Trophoblast cell (in vitro differentiated cells and primary cell): Measurements from ENCODE around the gene EVC2.

ENCODE experiments used
- DNase-seq, 2 donors: peaks; one replicate each; pipeline ENCODE4 v3.0.0-alpha.2; 2016
- H2AFZ ChIP-seq: 2 replicates; pipeline ENCODE4 v1.6.1; 2013; ENCODE audit warnings: low read length, moderate library complexity, mild to moderate bottlenecking; ENCODE audit not compliant: insufficient read depth, poor library complexity
- H2AK5ac ChIP-seq: 2 replicates; pipeline ENCODE4 v1.6.1; 2013; ENCODE audit warnings: mild to moderate bottlenecking, low read length
- H2BK120ac ChIP-seq: 2 replicates; pipeline ENCODE4 v1.6.1; 2013; ENCODE audit warnings: low read length, mild to moderate bottlenecking, moderate library complexity; ENCODE audit not compliant: insufficient read depth, poor library complexity
- H2BK12ac ChIP-seq: 2 replicates; pipeline ENCODE4 v1.6.1; 2013; ENCODE audit warnings: mild to moderate bottlenecking, low read length, moderate library complexity
- H2BK5ac ChIP-seq: 2 replicates; pipeline ENCODE4 v1.6.1; 2013; ENCODE audit warnings: low read length, low read depth, moderate library complexity, mild to moderate bottlenecking; ENCODE audit not compliant: poor library complexity
- H3K14ac ChIP-seq: 2 replicates; pipeline ENCODE4 v1.6.1; 2013; ENCODE audit warnings: mild to moderate bottlenecking, low read length
- H3K18ac ChIP-seq: 2 replicates; pipeline ENCODE4 v1.6.1; 2013; ENCODE audit warnings: mild to moderate bottlenecking, low read length
- H3K23ac ChIP-seq: 2 replicates; pipeline ENCODE4 v1.6.1; 2013; ENCODE audit warnings: low read length
- H3K27ac ChIP-seq: 2 replicates; pipeline ENCODE4 v1.5.1; 2013; ENCODE audit warnings: low read depth, mild to moderate bottlenecking, inconsistent platforms, low read length, moderate library complexity
- H3K27me3 ChIP-seq: 2 replicates; pipeline ENCODE4 v1.6.1; 2013; ENCODE audit warnings: inconsistent platforms, mild to moderate bottlenecking, low read length, moderate library complexity; ENCODE audit not compliant: insufficient read depth
- H3K36me3 ChIP-seq, 2 experiments: 1 replicate in 1 of 2; 2 replicates in 1 of 2; pipeline ENCODE4 v1.6.1; 2013; ENCODE audit warnings: low read length in 2 of 2, mild to moderate bottlenecking in 2 of 2, moderate library complexity in 1 of 2; ENCODE audit not compliant: insufficient read depth in 2 of 2, control insufficient read depth in 1 of 2
- H3K4ac ChIP-seq: 2 replicates; pipeline ENCODE4 v1.6.1; 2013; ENCODE audit warnings: low read depth, mild to moderate bottlenecking, low read length, moderate library complexity
- H3K4me1 ChIP-seq, 2 experiments: 1 replicate in 1 of 2; 2 replicates in 1 of 2; pipeline ENCODE4 v1.6.1; 2013; ENCODE audit warnings: low read length in 2 of 2, mild to moderate bottlenecking in 2 of 2, moderate library complexity in 1 of 2; ENCODE audit not compliant: insufficient read depth in 2 of 2, control insufficient read depth in 1 of 2
- H3K4me2 ChIP-seq: 2 replicates; pipeline ENCODE4 v1.6.1; 2013; ENCODE audit warnings: inconsistent platforms, mild to moderate bottlenecking, low read length, moderate library complexity
- H3K4me3 ChIP-seq: 2 replicates; pipeline ENCODE4 v1.5.1; 2013; ENCODE audit warnings: mild to moderate bottlenecking, low read depth, low read length, inconsistent platforms
- H3K79me1 ChIP-seq: one replicate; pipeline ENCODE4 v1.6.1; 2013; ENCODE audit warnings: low read length
- H3K79me2 ChIP-seq: 2 replicates; pipeline ENCODE4 v1.6.1; 2013; ENCODE audit warnings: low read length, mild to moderate bottlenecking; ENCODE audit not compliant: control insufficient read depth, insufficient read depth, poor library complexity
- H3K9ac ChIP-seq: 2 replicates; pipeline ENCODE4 v1.6.1; 2013; ENCODE audit warnings: mild to moderate bottlenecking, low read length
- H3K9me3 ChIP-seq: 2 replicates; pipeline ENCODE4 v1.6.1; 2013; ENCODE audit warnings: low read depth, mild to moderate bottlenecking, control low read depth, inconsistent platforms, low read length; ENCODE audit not compliant: insufficient read depth
- H4K12ac ChIP-seq: 2 replicates; pipeline ENCODE4 v1.6.1; 2013; ENCODE audit warnings: low read depth, mild to moderate bottlenecking, low read length, moderate library complexity
- H4K8ac ChIP-seq: 2 replicates; pipeline ENCODE4 v1.6.1; 2013; ENCODE audit warnings: low read depth, mild to moderate bottlenecking, low read length, moderate library complexity
- H4K91ac ChIP-seq: one replicate; pipeline ENCODE4 v1.6.1; 2013; ENCODE audit warnings: low read depth, mild to moderate bottlenecking, low read length, moderate library complexity
- WGBS: extraction: QIAGEN DNeasy Blood & Tissue Kit; methylation state at CpG from one replicate; pipeline ENCODE4 v1.1.7; 2013; ENCODE audit warnings: missing lambda C conversion rate; ENCODE audit not compliant: insufficient read length, insufficient coverage; ENCODE audit errors: extremely low coverage; 5-methylcytosine and 5-hydroxymethylcytosine counted together

EVC2 gene

GRCh38 chr4:5712517-5712916 lies 4.2 kb upstream of the EVC2 start:
- H3K9me3 ChIP-seq, result no peaks in the 10 kb centered on the region
- DNase-seq, result peak; percentile 32 to 36
- no peak overlapping the region for H3K27ac ChIP-seq
- H2AFZ ChIP-seq, result no peak overlapping the region
- no peak overlapping the region for H4K12ac ChIP-seq
- H3K4me2 ChIP-seq, result no peak overlapping the region
- H3K14ac ChIP-seq, result no peak overlapping the region
- no peak overlapping the region for H2BK120ac ChIP-seq
- H3K4me1 ChIP-seq, result peaks cover 6 to 23% of the 10 kb centered on the region in 2 experiments
- H3K18ac ChIP-seq, result no peak overlapping the region
- H3K23ac ChIP-seq, result peak overlapping the region; percentile 18
- no CpG with 5 or more reads among the region's 7 CpGs for WGBS
- no peak overlapping the region for H4K91ac ChIP-seq
- peaks cover 13% of the 10 kb centered on the region for H3K79me1 ChIP-seq
- H3K79me2 ChIP-seq, result peaks cover 7% of the 10 kb centered on the region
- no peaks in the 10 kb centered on the region for H3K27me3 ChIP-seq
- H3K9ac ChIP-seq, result no peak overlapping the region
- no peak overlapping the region for H2BK12ac ChIP-seq
- no peak overlapping the region for H2BK5ac ChIP-seq
- H3K4ac ChIP-seq, result no peak overlapping the region
- no peak overlapping the region for H2AK5ac ChIP-seq
- no peak overlapping the region for H4K8ac ChIP-seq
- no peak overlapping the region for H3K4me3 ChIP-seq
- H3K36me3 ChIP-seq, result no peaks in the 10 kb centered on the region

DNA sequence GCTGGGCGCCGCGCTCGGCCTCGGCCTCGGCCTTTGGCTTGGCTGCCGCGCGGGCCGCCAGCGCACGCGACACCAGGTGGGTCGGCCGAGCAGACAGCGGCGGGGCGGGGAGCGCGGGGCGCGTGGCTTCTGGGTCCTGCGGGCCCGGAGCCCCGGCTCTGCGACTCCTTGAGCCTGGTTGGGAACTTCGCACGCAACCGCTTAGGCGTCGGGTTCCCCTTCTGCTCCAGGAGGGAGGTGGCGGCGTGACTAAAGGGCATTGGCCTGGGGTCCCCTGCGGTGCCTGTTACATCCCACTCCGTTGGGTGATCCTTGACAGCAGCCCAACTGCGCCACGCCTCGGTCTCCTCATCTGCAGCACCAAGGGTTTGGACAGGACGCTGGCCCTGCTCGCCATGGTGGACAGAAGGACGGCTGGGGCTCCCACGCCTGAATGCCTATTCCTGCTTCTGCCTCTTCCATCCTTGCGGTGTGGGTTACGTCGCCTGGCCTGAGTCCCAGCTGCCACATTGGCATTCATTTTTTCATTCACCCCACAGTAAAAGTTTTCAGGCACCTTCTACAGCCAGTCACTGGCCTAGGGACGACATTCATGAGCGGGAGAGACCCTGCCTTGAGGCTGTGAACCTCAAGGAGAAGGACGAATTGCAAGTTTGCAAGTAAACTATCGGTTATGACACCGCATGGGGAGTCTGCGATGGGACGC lies 3.3 kb upstream of the EVC2 start:
- H4K8ac ChIP-seq, result peak overlapping the region; percentile 3
- WGBS, result no CpG with 5 or more reads among the region's 52 CpGs
- peaks cover 7% of the 10 kb centered on the region for H3K79me2 ChIP-seq

GRCh38 chr4:5710961-5711478 lies 2.7 kb upstream of the EVC2 start, which contains the start of gene EVC:
EVC (plus strand) TSS chr4:5711201; CDS start chr4:5711381, 180 bp downstream.
- DNase-seq, result peak; percentile 31 to 47
- Histone ChIP-seq H2BK12ac (no peak within 1 kb of the TSS), H3K14ac (peak within 1 kb of the TSS; percentile 27), H3K23ac (no peak within 1 kb of the TSS), H2BK120ac (peak within 1 kb of the TSS; percentile 29), H3K36me3 (no peaks in the 10 kb centered on the region), H3K79me2 (peaks cover 7% of the 10 kb centered on the region), H3K9me3 (peaks cover 5% of the 10 kb centered on the region), H3K4ac (no peak within 1 kb of the TSS), H3K9ac (peak within 1 kb of the TSS; percentile 80), H2AFZ (peak within 1 kb of the TSS; percentile 73), H3K27ac (peak within 1 kb of the TSS; percentile 38), H3K4me3 (peak within 1 kb of the TSS; percentile 78), H4K12ac (peak within 1 kb of the TSS; percentile 52), H3K4me2 (peak within 1 kb of the TSS; percentile 63), H4K8ac (peak within 1 kb of the TSS; percentile 72), H2AK5ac (no peak within 1 kb of the TSS), H2BK5ac (no peak within 1 kb of the TSS), H3K27me3 (no peaks in the 10 kb centered on the region), H3K4me1 (peaks cover 6 to 26% of the 10 kb centered on the region in 2 experiments), H4K91ac (peak within 1 kb of the TSS; percentile 53), H3K79me1 (peaks cover 13% of the 10 kb centered on the region), H3K18ac (peak within 1 kb of the TSS; percentile 44)
- no CpG with 5 or more reads among the region's 49 CpGs for WGBS

More for the DNA sequence above, 3.3 kb upstream of the EVC2 start:
- Histone ChIP-seq H3K79me1 (peaks cover 13% of the 10 kb centered on the region), H2BK5ac (no peak overlapping the region), H2BK12ac (no peak overlapping the region), H3K4me2 (peak overlapping the region; percentile 63), H3K23ac (no peak overlapping the region), H3K4ac (no peak overlapping the region), H3K4me3 (peak overlapping the region; percentile 78), H3K4me1 (peaks cover 6 to 26% of the 10 kb centered on the region in 2 experiments), H2AK5ac (no peak overlapping the region), H4K12ac (no peak overlapping the region), H3K27me3 (no peaks in the 10 kb centered on the region), H3K27ac (no peak overlapping the region), H3K36me3 (no peaks in the 10 kb centered on the region), H2BK120ac (no peak overlapping the region), H3K14ac (no peak overlapping the region), H2AFZ (peak overlapping the region; percentile 12), H3K18ac (peak overlapping the region; percentile 44), H4K91ac (peak overlapping the region; percentile 33), H3K9ac (peak overlapping the region; percentile 2), H3K9me3 (peaks cover 3% of the 10 kb centered on the region)
- DNase-seq, result no peak

DNA sequence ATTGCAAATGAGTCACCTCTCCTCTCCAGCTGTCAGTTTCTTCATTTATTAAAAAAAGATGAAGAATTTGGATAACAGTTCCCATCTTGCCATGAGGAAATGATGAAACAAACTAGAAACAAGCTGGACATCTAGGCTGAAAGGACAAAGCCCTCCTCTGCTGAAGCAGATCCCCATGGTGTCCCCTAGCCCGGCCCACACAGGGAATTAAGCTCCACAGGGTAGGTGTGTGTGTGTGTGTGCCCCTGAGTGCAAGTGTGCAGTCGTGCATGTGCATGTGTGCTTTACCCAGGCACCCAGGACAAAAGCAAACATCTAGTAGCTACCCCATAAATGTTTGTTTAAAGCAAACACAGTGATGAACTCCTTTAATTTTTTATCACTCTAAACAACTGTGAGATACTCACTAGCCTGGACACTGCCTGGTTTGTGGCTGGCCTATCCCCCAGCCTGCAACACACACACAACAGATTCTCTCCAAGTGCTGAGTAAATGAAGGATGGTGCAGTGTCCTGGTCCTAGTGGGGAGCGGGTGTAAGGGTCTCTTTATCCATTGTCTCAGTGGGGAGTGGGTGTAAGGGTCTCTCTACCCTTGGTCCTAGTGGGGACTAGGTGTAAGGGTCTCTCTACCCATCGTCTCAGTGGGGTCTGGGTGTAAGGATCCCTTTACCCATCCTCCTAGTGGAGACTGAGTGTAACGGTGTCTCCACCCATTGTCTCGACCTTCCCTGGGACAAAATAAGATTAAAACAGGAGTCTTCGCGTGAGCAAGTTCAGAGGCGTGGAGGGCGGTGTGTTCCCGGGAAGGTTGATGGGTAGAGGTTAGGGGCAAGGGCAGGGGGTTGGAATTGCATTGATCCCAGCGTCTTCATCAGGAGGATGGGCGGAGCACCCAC lies 2.0 kb upstream of the EVC2 start:
- peak overlapping the region; percentile 63 for H3K4me2 ChIP-seq
- H4K91ac ChIP-seq, result peak overlapping the region; percentile 53

More for the DNA sequence above, 2.0 kb upstream of the EVC2 start:
- H3K27ac ChIP-seq, result no peak overlapping the region
- peaks cover 6 to 26% of the 10 kb centered on the region in 2 experiments for H3K4me1 ChIP-seq
- H4K12ac ChIP-seq, result peak overlapping the region; percentile 52
- H2BK120ac ChIP-seq, result peak overlapping the region; percentile 29
- peak overlapping the region; percentile 72 for H4K8ac ChIP-seq
- H3K4ac ChIP-seq, result no peak overlapping the region
- H3K9ac ChIP-seq, result no peak overlapping the region
- no peak overlapping the region for H3K4me3 ChIP-seq
- no peak overlapping the region for H2BK5ac ChIP-seq
- H2AFZ ChIP-seq, result peak overlapping the region; percentile 73
- peak in 1 of 2 donors; percentile 15 for DNase-seq
- peak overlapping the region; percentile 27 for H3K14ac ChIP-seq
- no peaks in the 10 kb centered on the region for H3K36me3 ChIP-seq
- no peaks in the 10 kb centered on the region for H3K27me3 ChIP-seq
- no peak overlapping the region for H2BK12ac ChIP-seq
- no CpG with 5 or more reads among the region's 13 CpGs for WGBS
- H3K18ac ChIP-seq, result no peak overlapping the region
- H3K23ac ChIP-seq, result no peak overlapping the region
- H3K79me1 ChIP-seq, result peaks cover 13% of the 10 kb centered on the region
- no peak overlapping the region for H2AK5ac ChIP-seq
- H3K79me2 ChIP-seq, result peaks cover 7% of the 10 kb centered on the region
- peaks cover 7% of the 10 kb centered on the region for H3K9me3 ChIP-seq
